ENCODE data around the gene SEMA6B. TPM values are rescaled to one million over a fixed set of nuclear protein-coding genes. Genes with fewer than 3 reads are reported as not detected.
"Not testable (repeated sequence)": the region's sequence is repeated elsewhere in the genome, so short reads cannot be mapped to it uniquely, and the experiment has no call there.

Gene SEMA6B
- total RNA-seq, 1 donor from 2014 or later, result 25.3 TPM

GRCh38 chr19:4529924-4530522 is 29.5 kb downstream of the SEMA6B start:
- Mint-ChIP-seq H3K27me3 (ENCODE audit: low read depth) (peaks cover 2% of the 10 kb centered on the region), H3K4me1 (no peaks in the 10 kb centered on the region), H3K36me3 (ENCODE audit: low read depth) (no peaks in the 10 kb centered on the region), H3K27ac (ENCODE audit: unreplicated experiment) (no peak overlapping the region), H3K4me3 (no peak overlapping the region), H3K9me3 (no peaks in the 10 kb centered on the region)
- no peak for TF ChIP-seq CTCF (conservative IDR thresholded peaks at IDR 0.05)
- DNase-seq (ENCODE audit: low read depth, low spot score), result no peak

GRCh38 chr19:4528843-4529242 is 30.6 kb downstream of the SEMA6B start:
- peaks cover 2% of the 10 kb centered on the region for H3K27me3 Mint-ChIP-seq (ENCODE audit: low read depth)
- TF ChIP-seq CTCF (conservative IDR thresholded peaks at IDR 0.05), result no peak
- H3K4me3 Mint-ChIP-seq, result no peak overlapping the region
- DNase-seq (ENCODE audit: low read depth, low spot score), result no peak
- no peak overlapping the region for H3K27ac Mint-ChIP-seq (ENCODE audit: unreplicated experiment)
- H3K4me1 Mint-ChIP-seq, result no peaks in the 10 kb centered on the region
- H3K9me3 Mint-ChIP-seq, result no peaks in the 10 kb centered on the region
- no peaks in the 10 kb centered on the region for H3K36me3 Mint-ChIP-seq (ENCODE audit: low read depth)

- H3K9me3 Mint-ChIP-seq; H3K27me3 Mint-ChIP-seq (ENCODE audit: low read depth); H3K27ac Mint-ChIP-seq (ENCODE audit: unreplicated experiment); H3K4me3 Mint-ChIP-seq; DNase-seq (ENCODE audit: low read depth, low spot score); H3K4me1 Mint-ChIP-seq; H3K36me3 Mint-ChIP-seq (ENCODE audit: low read depth): not testable (repeated sequence)
Observed at GRCh38 chr19:4527377-4527776, 32.1 kb downstream of the SEMA6B start.

- TF ChIP-seq CTCF (conservative IDR thresholded peaks at IDR 0.05), result no peak
- H3K9me3 Mint-ChIP-seq, result no peaks in the 10 kb centered on the region
- H3K4me1 Mint-ChIP-seq, result no peaks in the 10 kb centered on the region
- no peaks in the 10 kb centered on the region for H3K27me3 Mint-ChIP-seq (ENCODE audit: low read depth)
- DNase-seq (ENCODE audit: low read depth, low spot score), result no peak
- H3K4me3 Mint-ChIP-seq, result no peak overlapping the region
- no peaks in the 10 kb centered on the region for H3K36me3 Mint-ChIP-seq (ENCODE audit: low read depth)
- no peak overlapping the region for H3K27ac Mint-ChIP-seq (ENCODE audit: unreplicated experiment)
Observed at GRCh38 chr19:4525563-4526002, 33.9 kb downstream of the SEMA6B start.

GRCh38 chr19:4524808-4525562 is 34.5 kb downstream of the SEMA6B start:
- Mint-ChIP-seq H3K36me3 (ENCODE audit: low read depth) (no peaks in the 10 kb centered on the region), H3K27me3 (ENCODE audit: low read depth) (no peaks in the 10 kb centered on the region), H3K9me3 (no peaks in the 10 kb centered on the region), H3K4me3 (no peak overlapping the region), H3K4me1 (no peaks in the 10 kb centered on the region), H3K27ac (ENCODE audit: unreplicated experiment) (no peak overlapping the region)
- peak; percentile 74 for TF ChIP-seq CTCF (conservative IDR thresholded peaks at IDR 0.05)
- DNase-seq (ENCODE audit: low read depth, low spot score), result peak; percentile 83
